GM13976 (cell line): ENCODE data around the gene PDZRN3.

Experiments used
- DNase-seq: peaks from one replicate; pipeline ENCODE4 v3.0.0; 2012; ENCODE audit warnings: low spot score
- in situ Hi-C: fragments of 300-500 bp; cut with MboI; formaldehyde crosslinking; loops from one replicate; pipeline ENCODE4 v1.12.0; 2022; ENCODE audit warnings: low sequenced_read_pairs, mixed read lengths, inconsistent platforms; ENCODE audit not compliant: unreplicated experiment
- TF ChIP-seq, protein P1 (sequence below): IDR thresholded peaks from 2 replicates; pipeline ENCODE4 v1.5.1; 2012; ENCODE audit warnings: borderline replicate concordance, mild to moderate bottlenecking; ENCODE audit not compliant: insufficient read depth; ENCODE audit errors: extremely low read depth, missing control alignments, control extremely low read depth

Gene PDZRN3

DNA sequence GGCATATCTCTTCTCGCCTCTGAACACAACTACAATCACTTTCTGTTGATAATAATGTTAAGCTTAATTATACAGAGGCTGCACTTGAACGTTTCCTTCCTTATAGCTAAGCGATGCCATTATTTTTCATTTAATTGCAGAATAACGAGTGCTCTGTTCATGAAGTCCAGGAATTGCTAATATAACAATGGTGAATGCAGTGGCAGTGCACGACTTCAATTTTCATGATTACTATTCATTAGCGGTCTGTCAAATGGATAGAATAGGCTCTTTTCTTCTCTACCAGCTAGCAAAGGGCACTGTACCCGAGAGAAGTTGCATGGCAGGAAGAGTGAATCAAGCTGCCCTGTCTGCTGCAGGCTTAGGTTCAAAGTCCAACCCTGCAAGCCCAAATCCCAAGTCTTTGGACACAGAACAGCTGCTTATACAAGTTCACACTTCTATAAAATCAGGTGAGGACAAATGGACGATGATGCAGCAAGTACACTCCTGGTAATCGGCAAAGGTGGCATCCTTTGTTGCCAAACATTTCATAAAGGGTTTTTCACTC, 75.6 kb downstream of the PDZRN3 start:
- TF ChIP-seq, protein P1, sequence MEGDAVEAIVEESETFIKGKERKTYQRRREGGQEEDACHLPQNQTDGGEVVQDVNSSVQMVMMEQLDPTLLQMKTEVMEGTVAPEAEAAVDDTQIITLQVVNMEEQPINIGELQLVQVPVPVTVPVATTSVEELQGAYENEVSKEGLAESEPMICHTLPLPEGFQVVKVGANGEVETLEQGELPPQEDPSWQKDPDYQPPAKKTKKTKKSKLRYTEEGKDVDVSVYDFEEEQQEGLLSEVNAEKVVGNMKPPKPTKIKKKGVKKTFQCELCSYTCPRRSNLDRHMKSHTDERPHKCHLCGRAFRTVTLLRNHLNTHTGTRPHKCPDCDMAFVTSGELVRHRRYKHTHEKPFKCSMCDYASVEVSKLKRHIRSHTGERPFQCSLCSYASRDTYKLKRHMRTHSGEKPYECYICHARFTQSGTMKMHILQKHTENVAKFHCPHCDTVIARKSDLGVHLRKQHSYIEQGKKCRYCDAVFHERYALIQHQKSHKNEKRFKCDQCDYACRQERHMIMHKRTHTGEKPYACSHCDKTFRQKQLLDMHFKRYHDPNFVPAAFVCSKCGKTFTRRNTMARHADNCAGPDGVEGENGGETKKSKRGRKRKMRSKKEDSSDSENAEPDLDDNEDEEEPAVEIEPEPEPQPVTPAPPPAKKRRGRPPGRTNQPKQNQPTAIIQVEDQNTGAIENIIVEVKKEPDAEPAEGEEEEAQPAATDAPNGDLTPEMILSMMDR = no peak
- in situ Hi-C loops = no loop called here
- DNase-seq = no peak

DNA sequence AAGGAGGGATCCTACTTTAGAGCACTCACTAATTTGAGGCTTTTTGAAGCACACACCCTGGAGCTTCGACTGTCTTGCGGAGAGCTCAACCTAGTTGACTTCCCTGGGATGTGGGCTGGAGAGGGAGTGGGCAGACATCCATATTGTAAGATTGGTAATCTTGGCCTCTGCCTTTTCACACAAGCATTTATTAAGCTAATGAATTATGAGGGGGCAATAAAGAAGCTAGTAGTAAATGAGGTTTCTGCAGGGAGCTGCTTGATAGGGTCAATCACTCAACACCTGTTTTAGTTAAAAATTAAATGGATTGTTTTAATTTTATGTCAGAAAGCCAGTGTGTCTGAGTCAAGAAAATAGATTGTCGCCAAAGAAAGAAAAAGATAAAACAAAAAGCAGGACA, 76.3 kb downstream of the PDZRN3 start:
- DNase-seq = no peak
- in situ Hi-C loops = no loop called here
- TF ChIP-seq, protein P1 = no peak

DNA sequence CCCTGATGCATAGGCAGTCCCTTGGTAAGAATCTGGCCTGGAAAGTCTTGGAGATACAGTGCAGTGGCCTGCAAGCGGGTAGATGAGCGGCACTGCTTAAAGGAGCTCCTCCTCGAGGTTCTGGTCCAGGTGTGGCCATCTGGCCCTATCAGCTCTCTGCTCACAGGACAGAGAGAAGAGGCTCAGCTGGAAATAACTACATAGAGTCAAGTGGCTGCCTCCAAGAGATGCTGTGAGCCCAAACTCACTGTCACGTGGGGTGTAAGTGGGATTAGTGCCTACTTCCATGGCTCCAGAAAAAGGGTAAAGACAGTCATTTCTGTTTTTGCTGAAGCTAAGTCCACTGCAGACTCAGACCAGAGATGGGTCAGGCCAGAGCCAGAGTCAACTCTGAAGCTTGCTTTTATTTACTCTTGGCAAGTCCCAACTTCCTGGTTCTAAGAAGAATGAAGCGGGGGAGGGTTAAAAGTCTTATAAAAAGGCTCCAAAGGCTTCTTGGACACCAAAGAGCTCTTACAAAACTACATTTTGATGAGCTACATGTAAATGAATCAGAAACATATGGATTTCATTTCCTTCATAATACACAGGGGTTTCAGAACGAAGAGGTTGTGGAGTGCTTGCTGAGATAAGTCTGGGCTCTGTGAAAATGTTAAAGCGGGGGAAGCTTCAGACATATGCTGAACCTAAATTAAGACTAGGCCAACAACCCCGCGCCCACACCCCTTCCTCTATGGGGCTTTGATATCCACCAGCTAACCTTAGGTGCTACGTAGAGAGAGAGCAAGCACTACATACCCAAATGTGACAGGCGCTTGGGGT, 77.1 kb downstream of the PDZRN3 start:
- TF ChIP-seq, protein P1 = no peak
- in situ Hi-C loops = no loop called here
- no peak for DNase-seq

DNA sequence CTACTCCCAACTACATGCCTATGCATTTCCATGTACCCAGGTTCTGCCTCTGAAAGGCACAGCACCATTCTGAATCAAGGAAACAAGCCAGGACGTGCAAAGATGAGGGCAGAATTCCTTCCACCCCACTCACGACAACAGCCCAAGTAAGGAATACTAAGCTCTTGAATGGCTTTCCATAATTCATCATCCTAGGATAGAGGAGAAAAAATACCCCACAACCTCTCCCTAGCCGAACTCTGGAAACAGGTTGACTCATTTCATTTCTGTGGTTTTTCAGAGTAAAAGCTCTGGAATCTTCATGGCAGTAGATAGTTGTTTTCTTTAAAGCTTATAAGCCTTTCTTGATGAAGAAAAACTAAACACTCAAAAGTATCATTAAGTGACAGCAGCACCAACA, 77.8 kb downstream of the PDZRN3 start:
- in situ Hi-C loops = no loop called here
- DNase-seq = no peak
- TF ChIP-seq, protein P1 = no peak

DNA sequence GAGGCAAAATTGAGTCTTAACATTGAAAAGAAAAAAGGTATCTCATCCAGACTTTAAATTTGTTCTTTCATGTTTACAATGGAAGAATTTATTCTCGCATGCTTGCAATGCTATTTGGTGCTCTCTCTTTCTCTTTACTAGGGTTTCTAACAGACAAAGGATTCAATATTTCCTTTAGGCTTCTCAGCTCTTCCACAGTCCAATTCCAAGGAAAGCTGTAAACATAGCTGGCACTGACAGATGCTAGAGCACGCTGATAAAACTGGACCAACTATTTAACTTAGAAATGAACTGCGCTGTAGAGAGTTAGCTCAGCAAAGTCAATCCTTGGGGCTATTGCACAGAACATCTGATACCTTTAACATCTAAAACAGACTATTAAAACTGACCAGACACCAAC, 81.3 kb downstream of the PDZRN3 start:
- TF ChIP-seq, protein P1 = no peak
- DNase-seq = no peak
- in situ Hi-C loops = no loop called here

DNA sequence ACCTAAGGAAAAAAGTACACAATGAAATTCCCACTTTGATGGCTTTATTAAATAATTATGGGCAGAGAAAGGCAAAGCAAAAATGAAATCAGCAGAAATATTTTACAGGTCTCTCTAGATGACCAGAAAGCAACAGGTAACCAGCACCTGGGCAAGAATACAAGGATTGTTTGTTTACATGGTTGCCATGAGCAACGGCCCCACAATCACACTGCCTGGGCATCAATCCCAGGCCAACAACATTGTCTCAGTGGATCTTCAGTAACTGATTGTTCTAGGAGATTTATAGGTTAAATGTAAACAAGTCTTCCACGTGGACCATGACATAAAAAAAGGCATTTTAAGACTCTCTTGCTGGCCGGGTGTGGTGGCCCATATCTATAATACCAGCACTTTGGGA, 82.6 kb downstream of the PDZRN3 start:
- TF ChIP-seq, protein P1 = no peak
- no peak for DNase-seq
- in situ Hi-C loops = no loop called here
